Neural cell (in vitro differentiated cells): ENCODE results near the gene PDCD5.

Source experiments
- RAD21 ChIP-seq: fragments of 450-650 bp; conservative IDR thresholded peaks from 2 replicates; pipeline ENCODE4 v1.6.1; 2014; ENCODE audit warnings: antibody characterized with exemption, mild to moderate bottlenecking, moderate library complexity
- TF ChIP-seq, protein P1 (sequence below): fragments of 450-650 bp; IDR thresholded peaks from 2 replicates; pipeline ENCODE4 v1.5.1; 2014; ENCODE audit warnings: antibody characterized with exemption, mild to moderate bottlenecking, moderate library complexity; ENCODE audit not compliant: poor library complexity, severe bottlenecking

- TF ChIP-seq, protein P1, sequence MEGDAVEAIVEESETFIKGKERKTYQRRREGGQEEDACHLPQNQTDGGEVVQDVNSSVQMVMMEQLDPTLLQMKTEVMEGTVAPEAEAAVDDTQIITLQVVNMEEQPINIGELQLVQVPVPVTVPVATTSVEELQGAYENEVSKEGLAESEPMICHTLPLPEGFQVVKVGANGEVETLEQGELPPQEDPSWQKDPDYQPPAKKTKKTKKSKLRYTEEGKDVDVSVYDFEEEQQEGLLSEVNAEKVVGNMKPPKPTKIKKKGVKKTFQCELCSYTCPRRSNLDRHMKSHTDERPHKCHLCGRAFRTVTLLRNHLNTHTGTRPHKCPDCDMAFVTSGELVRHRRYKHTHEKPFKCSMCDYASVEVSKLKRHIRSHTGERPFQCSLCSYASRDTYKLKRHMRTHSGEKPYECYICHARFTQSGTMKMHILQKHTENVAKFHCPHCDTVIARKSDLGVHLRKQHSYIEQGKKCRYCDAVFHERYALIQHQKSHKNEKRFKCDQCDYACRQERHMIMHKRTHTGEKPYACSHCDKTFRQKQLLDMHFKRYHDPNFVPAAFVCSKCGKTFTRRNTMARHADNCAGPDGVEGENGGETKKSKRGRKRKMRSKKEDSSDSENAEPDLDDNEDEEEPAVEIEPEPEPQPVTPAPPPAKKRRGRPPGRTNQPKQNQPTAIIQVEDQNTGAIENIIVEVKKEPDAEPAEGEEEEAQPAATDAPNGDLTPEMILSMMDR: peak; percentile 83
- peak; percentile 69 for TF ChIP-seq RAD21
These were observed 18.8 kb downstream of the PDCD5 start for GRCh38 chr19:32599736-32600157.
